H1 (cell line): ENCODE results near the gene CDK5R1. TPM values are rescaled to one million over a fixed set of nuclear protein-coding genes. Genes with fewer than 3 reads are reported as not detected.

Experiments used
- CTCF ChIA-PET: fragments of 300-600 bp; sonication (Branson Sonifier 250); formaldehyde crosslinking; loops from one replicate; lab custom pipeline; 2021; ENCODE audit not compliant: partially characterized antibody; lab: Charles Lee
- POLR2A ChIA-PET: fragments of 300-600 bp; sonication (Branson Sonifier 250); formaldehyde crosslinking; loops from one replicate; lab custom pipeline; 2021; ENCODE audit warnings: inconsistent platforms; ENCODE audit not compliant: partially characterized antibody; lab: Charles Lee
- DNase-seq, 2 experiments: peaks; one replicate each; pipeline versions ENCODE4 v3.0.0 to v3.0.0-alpha.2; 2010 to 2022; ENCODE audit warnings: low spot score in 2 of 2, low read depth in 1 of 2, mixed read lengths in 1 of 2
- FAIRE-seq: peaks from 2 replicates; lab custom pipeline; 2011; peaks lifted over from hg19 to GRCh38; lab: Jason Lieb, UNC
- H2AFZ ChIP-seq: 2 replicates; pipeline ENCODE4 v1.8.1; 2012; ENCODE audit warnings: low read length, inconsistent platforms
- H2AK5ac ChIP-seq: 2 replicates; pipeline ENCODE4 v1.6.1; 2013; ENCODE audit warnings: low read depth, low read length
- H2BK120ac ChIP-seq: replicated peaks from 2 replicates; pipeline ENCODE3; 2013; ENCODE audit warnings: low read depth, low read length, inconsistent platforms
- H2BK12ac ChIP-seq: 2 replicates; pipeline ENCODE4 v1.6.1; 2013; ENCODE audit warnings: low read depth, low read length
- H2BK15ac ChIP-seq: 2 replicates; pipeline ENCODE4 v1.6.1; 2013; ENCODE audit warnings: low read length
- H2BK20ac ChIP-seq: 2 replicates; pipeline ENCODE4 v1.6.1; 2013; ENCODE audit warnings: low read length
- H2BK5ac ChIP-seq: 2 replicates; pipeline ENCODE4 v1.6.1; 2013; ENCODE audit warnings: low read depth, low read length
- H3K14ac ChIP-seq: 2 replicates; pipeline ENCODE4 v1.6.1; 2013; ENCODE audit warnings: inconsistent platforms; ENCODE audit not compliant: insufficient read length
- H3K18ac ChIP-seq: 2 replicates; pipeline ENCODE4 v1.6.1; 2013; ENCODE audit warnings: low read length; ENCODE audit errors: extremely low read depth
- H3K23ac ChIP-seq: 2 replicates; pipeline ENCODE4 v1.6.1; 2013; ENCODE audit warnings: inconsistent platforms; ENCODE audit not compliant: insufficient read length
- H3K23me2 ChIP-seq: 2 replicates; pipeline ENCODE4 v1.6.1; 2013; ENCODE audit warnings: low read depth, low read length
- H3K27ac ChIP-seq: 2 replicates; pipeline ENCODE4 v1.6.1; 2011; ENCODE audit warnings: low read depth, low read length, inconsistent platforms
- H3K27me3 ChIP-seq, 4 experiments: replicated peaks in 1 of 4; 1 replicate in 1 of 4; 2 replicates in 3 of 4; pipeline versions ENCODE4 v1.6.1 to v1.8.1; 2011 to 2013; ENCODE audit warnings: low read length in 3 of 4, mild to moderate bottlenecking in 3 of 4, inconsistent platforms in 2 of 4, mixed read lengths in 2 of 4, moderate library complexity in 1 of 4; ENCODE audit not compliant: control insufficient read depth in 3 of 4, insufficient read depth in 3 of 4; ENCODE audit errors: extremely low read depth in 1 of 4
- H3K36me3 ChIP-seq, 4 experiments: 2 replicates each; pipeline versions ENCODE4 v1.6.1 to v1.8.1; 2011 to 2013; ENCODE audit warnings: mild to moderate bottlenecking in 4 of 4, low read length in 3 of 4, moderate library complexity in 2 of 4, control low read depth in 1 of 4, inconsistent platforms in 1 of 4; ENCODE audit not compliant: insufficient read depth in 4 of 4, control insufficient read depth in 2 of 4
- H3K4ac ChIP-seq: replicated peaks from 2 replicates; pipeline ENCODE3; 2013; ENCODE audit warnings: low read length, low read depth, mixed read lengths, inconsistent platforms; ENCODE audit not compliant: insufficient read length
- H3K4me1 ChIP-seq, 4 experiments: replicated peaks in 1 of 4; 1 replicate in 1 of 4; 2 replicates in 3 of 4; pipeline versions ENCODE4 v1.6.1 to v1.8.1; 2011 to 2013; ENCODE audit warnings: low read length in 3 of 4, inconsistent platforms in 2 of 4, mixed read lengths in 1 of 4; ENCODE audit not compliant: insufficient read depth in 4 of 4, control insufficient read depth in 3 of 4
- H3K4me2 ChIP-seq, 2 experiments: 2 replicates each; pipeline versions ENCODE4 v1.6.1 to v1.8.1; 2011 to 2013; ENCODE audit warnings: low read depth in 2 of 2, low read length in 2 of 2, control low read depth in 1 of 2, inconsistent platforms in 1 of 2, mild to moderate bottlenecking in 1 of 2; ENCODE audit not compliant: insufficient read depth in 1 of 2
- H3K4me3 ChIP-seq, 4 experiments: fragments of 200-600, 300-600 bp in 1 of 4; sonication (generic), shearing (Covaris generic), sonication (Bioruptor Twin) in 1 of 4; 2 replicates each; pipeline versions ENCODE4 v1.5.1 to v1.8.1; 2011 to 2016; ENCODE audit warnings: low read length in 4 of 4, low read depth in 3 of 4, control low read depth in 2 of 4, inconsistent platforms in 2 of 4, mild to moderate bottlenecking in 2 of 4, mixed read lengths in 1 of 4, moderate library complexity in 1 of 4; ENCODE audit not compliant: insufficient read depth in 2 of 4; ENCODE audit errors: extremely low read depth in 1 of 4
- H3K56ac ChIP-seq: replicated peaks from 2 replicates; pipeline ENCODE3; 2013; ENCODE audit warnings: low read depth, mild to moderate bottlenecking, mixed read lengths, low read length, inconsistent platforms; ENCODE audit not compliant: insufficient read length
- H3K79me1 ChIP-seq: 2 replicates; pipeline ENCODE4 v1.6.1; 2013; ENCODE audit warnings: low read depth, low read length, control low read depth
- H3K79me2 ChIP-seq, 2 experiments: 2 replicates each; pipeline versions ENCODE4 v1.6.1 to v1.8.1; 2012 to 2013; ENCODE audit warnings: low read length in 2 of 2, mild to moderate bottlenecking in 2 of 2, inconsistent platforms in 1 of 2; ENCODE audit not compliant: insufficient read depth in 2 of 2, control insufficient read depth in 1 of 2
- H3K9ac ChIP-seq, 4 experiments: replicated peaks in 1 of 4; 1 replicate in 1 of 4; 2 replicates in 3 of 4; pipeline versions ENCODE4 v1.6.1 to v1.8.1; 2011 to 2013; ENCODE audit warnings: low read depth in 3 of 4, low read length in 3 of 4, control low read depth in 2 of 4, mild to moderate bottlenecking in 2 of 4, moderate library complexity in 2 of 4, inconsistent platforms in 1 of 4; ENCODE audit errors: extremely low read depth in 1 of 4
- H3K9me3 ChIP-seq, 2 experiments: 2 replicates each; pipeline versions ENCODE4 v1.6.1 to v1.8.1; 2012 to 2013; ENCODE audit warnings: mild to moderate bottlenecking in 2 of 2, moderate library complexity in 2 of 2, control low read depth in 1 of 2, inconsistent platforms in 1 of 2, low read depth in 1 of 2, low read length in 1 of 2, mixed read lengths in 1 of 2; ENCODE audit not compliant: insufficient read depth in 2 of 2
- H4K20me1 ChIP-seq, 2 experiments: replicated peaks in 1 of 2; 2 replicates each; pipeline versions ENCODE3 to v1.8.1; 2011 to 2013; ENCODE audit warnings: inconsistent platforms in 2 of 2, low read length in 2 of 2, mild to moderate bottlenecking in 1 of 2; ENCODE audit not compliant: insufficient read depth in 2 of 2, control insufficient read depth in 1 of 2
- H4K5ac ChIP-seq: 2 replicates; pipeline ENCODE4 v1.6.1; 2013; ENCODE audit warnings: low read length, low read depth, mixed read lengths, inconsistent platforms; ENCODE audit not compliant: insufficient read length
- H4K8ac ChIP-seq: 2 replicates; pipeline ENCODE4 v1.8.0; 2013; ENCODE audit warnings: mild to moderate bottlenecking, moderate library complexity, low read length, inconsistent platforms; ENCODE audit not compliant: insufficient read depth; ENCODE audit errors: extremely low read depth
- H4K91ac ChIP-seq: replicated peaks from 2 replicates; pipeline ENCODE3; 2013; ENCODE audit warnings: low read length, mixed read lengths, inconsistent platforms; ENCODE audit not compliant: insufficient read length
- WGBS, 2 experiments: shearing (Covaris generic) in 1 of 2; methylation state at CpG; one replicate each; pipeline versions ENCODE4 v1.1.6 to v1.1.7; 2013 to 2015; ENCODE audit warnings: low lambda C conversion rate in 2 of 2, mixed read lengths in 2 of 2, inconsistent platforms in 1 of 2, low coverage in 1 of 2, missing lambda C conversion rate in 1 of 2; ENCODE audit not compliant: insufficient replicate concordance in 2 of 2, insufficient coverage in 1 of 2, insufficient read length in 1 of 2; ENCODE audit errors: extremely low coverage in 1 of 2, missing lambda C conversion rate in 1 of 2; 5-methylcytosine and 5-hydroxymethylcytosine counted together
- polyA plus RNA-seq, 7 experiments: library from polyadenylated mRNA; depleted of rRNA in 3 of 7; stranded (reverse) in 5 of 7; unstranded in 2 of 7; fragments of >200 nt in 5 of 7; fragments of 200-250 nt in 2 of 7; gene quantifications; 1 replicate in 5 of 7; 2 replicates in 1 of 7; 4 replicates in 1 of 7; pipeline versions ENCODE4 v1.2.1 to v1.2.3, GENCODE V29; 2011 to 2013; ENCODE audit warnings: missing spikeins in 2 of 7, mixed read lengths in 2 of 7
- total RNA-seq: library from RNA; stranded (reverse); fragmentation: NEBNext Ultra II Directional; extraction: Animal tissue kit (Norgen Biotek cat#: 25700); gene quantifications from 2 replicates; pipeline ENCODE4 v1.2.1, GENCODE V29; 2021

CDK5R1 gene
- total and polyA plus RNA-seq, 2 of the 8 experiments (the other 6 are each of a cell fraction or from before 2014, with no cell fraction given): 2.7 to 9.9 TPM

DNA sequence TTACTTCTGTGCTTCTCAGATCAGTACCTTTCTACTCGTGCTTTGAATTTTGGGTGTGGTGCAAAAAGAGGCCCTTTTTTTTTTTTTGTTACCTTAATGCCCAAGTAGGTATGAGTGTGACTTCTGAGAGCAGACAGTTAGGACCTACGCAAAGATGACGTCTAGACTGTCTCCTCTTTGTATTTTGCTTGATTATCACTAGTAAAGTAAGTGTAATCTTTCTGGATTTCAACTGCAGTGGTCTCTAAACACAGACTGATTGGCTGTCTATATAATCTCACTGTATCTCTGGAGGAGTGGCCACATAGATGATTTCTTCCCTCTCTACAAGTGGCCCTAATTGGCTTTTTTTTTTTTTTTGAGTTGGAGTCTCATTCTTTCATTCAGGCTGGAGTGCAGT, 11.5 kb upstream of the CDK5R1 start:
- no peak for FAIRE-seq
- 95% methylated on average over 3 of the region's 3 CpGs; no CpG with 5 or more reads in 1 of the 2 experiments for WGBS, 2 experiments
- POLR2A ChIA-PET: interaction anchor here (1.4 to 2.2 kb wide), 2 partner anchors 13 to 31 kb away, joined by 5 read pairs; partner anchors contain the start of gene PSMD11

More for the DNA sequence above, 11.5 kb upstream of the CDK5R1 start:
- no peak overlapping the region for H3K18ac ChIP-seq
- H3K4me1 ChIP-seq: peaks cover 0 to 2% (median 0%) of the 10 kb centered on the region in 4 experiments; a peak in 1 of 7 replicates
- no peak overlapping the region for H3K23ac ChIP-seq
- H3K4me2 ChIP-seq: no peak overlapping the region
- H2BK15ac ChIP-seq: no peak overlapping the region
- no peaks in the 10 kb centered on the region for H3K9me3 ChIP-seq
- no peak overlapping the region for H2AK5ac ChIP-seq
- H2BK5ac ChIP-seq: no peak overlapping the region
- H3K36me3 ChIP-seq: peaks cover 50 to 91% (median 78%) of the 10 kb centered on the region in 4 experiments
- no peak overlapping the region for H3K9ac ChIP-seq
- CTCF ChIA-PET: interaction anchor here (0.7 to 2.3 kb wide), 4 partner anchors 12 to 103 kb away, joined by 3 to 27 read pairs (median 10); no protein-coding TSS in a partner anchor
- H4K8ac ChIP-seq: no peak overlapping the region
- H4K20me1 ChIP-seq: peaks cover 0 to 1% of the 10 kb centered on the region in 2 experiments
- H4K5ac ChIP-seq: no peak overlapping the region
- no peaks in the 10 kb centered on the region for H3K79me2 ChIP-seq
- no peaks in the 10 kb centered on the region; the same call in 1 of the 2 replicates for H3K79me1 ChIP-seq
- no peak overlapping the region for H2BK12ac ChIP-seq
- H2AFZ ChIP-seq: no peak overlapping the region
- H2BK120ac ChIP-seq: no peak overlapping the region
- no peak overlapping the region for H3K4ac ChIP-seq
- H3K14ac ChIP-seq: no peak overlapping the region
- H3K27ac ChIP-seq: no peak overlapping the region
- no peak overlapping the region for H4K91ac ChIP-seq
- no peak overlapping the region for H3K4me3 ChIP-seq
- H3K23me2 ChIP-seq: no peaks in the 10 kb centered on the region
- no peak overlapping the region for H3K56ac ChIP-seq
- H3K27me3 ChIP-seq: no peaks in the 10 kb centered on the region
- no peak for DNase-seq
- no peak overlapping the region for H2BK20ac ChIP-seq
